Stimulated activated CD4-positive, alpha-beta T cell treated with anti-CD3 and anti-CD28 coated beads, Interleukin-4, amount 100 ng/mL, for 48 hours (primary cell): Measurements from ENCODE around the gene GOLGA7B.

Experiments used
- DNase-seq, 2 donors: peaks; one replicate each; pipeline ENCODE4 v3.0.0-alpha.2; 2020; ENCODE audit warnings: low read depth in 2 of 2

GOLGA7B gene

GRCh38 chr10:97895915-97896314 is 46.3 kb downstream of the GOLGA7B start:
- DNase-seq: no peak

- no peak for DNase-seq
These were observed 47.2 kb downstream of the GOLGA7B start for GRCh38 chr10:97896756-97897358.

- no peak for DNase-seq
These were observed 48.8 kb downstream of the GOLGA7B start for GRCh38 chr10:97898429-97898828.

GRCh38 chr10:97901381-97901780 is 51.7 kb downstream of the GOLGA7B start:
- no peak for DNase-seq

GRCh38 chr10:97903128-97904017 is 53.7 kb downstream of the GOLGA7B start:
- no peak for DNase-seq

- no peak for DNase-seq
These were observed 54.4 kb downstream of the GOLGA7B start for GRCh38 chr10:97904018-97904381.

GRCh38 chr10:97904576-97904975 is 54.9 kb downstream of the GOLGA7B start:
- no peak for DNase-seq

- DNase-seq: no peak
These were observed 55.6 kb downstream of the GOLGA7B start for GRCh38 chr10:97905276-97905675.

GRCh38 chr10:97907211-97907610 is 57.6 kb downstream of the GOLGA7B start:
- DNase-seq: no peak

- DNase-seq: no peak
These were observed 58.2 kb downstream of the GOLGA7B start for GRCh38 chr10:97907830-97908229.

- DNase-seq: no peak
These were observed 61.0 kb downstream of the GOLGA7B start for GRCh38 chr10:97910661-97911060.

- DNase-seq: no peak
These were observed 61.6 kb downstream of the GOLGA7B start for GRCh38 chr10:97911217-97911616.

GRCh38 chr10:97913193-97913592 is 63.5 kb downstream of the GOLGA7B start:
- DNase-seq: no peak

- no peak for DNase-seq
These were observed 64.0 kb downstream of the GOLGA7B start for GRCh38 chr10:97913614-97914013.

- no peak for DNase-seq
These were observed 64.7 kb downstream of the GOLGA7B start for GRCh38 chr10:97914171-97914836.

GRCh38 chr10:97914837-97915211 is 65.2 kb downstream of the GOLGA7B start:
- peak; percentile 75 to 82 for DNase-seq

GRCh38 chr10:97915346-97916131 is 65.9 kb downstream of the GOLGA7B start:
- no peak for DNase-seq

GRCh38 chr10:97916586-97916985 is 66.9 kb downstream of the GOLGA7B start:
- no peak for DNase-seq

- no peak for DNase-seq
These were observed 69.4 kb downstream of the GOLGA7B start for GRCh38 chr10:97919012-97919411.

- DNase-seq: no peak
These were observed 71.2 kb downstream of the GOLGA7B start for GRCh38 chr10:97920865-97921264.
